ENCODE data around the gene CATSPER3. TPM values are rescaled to one million over a fixed set of nuclear protein-coding genes. Genes with fewer than 3 reads are reported as not detected.

Gene CATSPER3
- total RNA-seq, 1 experiment from 2014 or later, result 1.9 TPM

DNA sequence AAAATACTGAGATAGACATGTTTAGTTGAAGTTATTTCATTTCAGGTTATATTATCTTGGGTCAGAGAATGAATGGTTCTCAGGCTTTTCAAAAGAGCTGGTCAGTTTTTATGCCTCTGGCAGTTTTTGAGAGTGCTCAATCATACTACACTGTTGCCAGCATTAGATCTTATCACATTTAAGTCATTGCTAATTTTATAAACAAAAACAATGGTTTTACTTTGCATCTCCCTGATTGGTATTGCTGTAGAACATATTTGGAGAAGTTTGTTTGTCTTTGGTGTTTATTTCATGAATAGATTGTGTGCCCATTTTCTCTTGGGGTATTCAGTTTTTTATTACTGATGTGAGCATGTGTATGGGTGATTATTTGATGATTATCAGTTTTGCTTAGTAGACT, 1.5 kb downstream of the CATSPER3 start:
- no peak overlapping the region for H3K27ac Mint-ChIP-seq (ENCODE audit: low read depth, unreplicated experiment)
- H3K27me3 Mint-ChIP-seq (ENCODE audit: insufficient read depth, unreplicated experiment), result no peaks in the 10 kb centered on the region
- no TSS peak for BruUV-seq (replicated peaks)
- CTCF ChIA-PET, result no interaction called here
- intact Hi-C loops (cut with micrococcal nuclease), result no loop called here
- TF ChIP-seq CTCF (IDR thresholded peaks at IDR 0.05; ENCODE audit: unreplicated experiment), result no peak
- no peak overlapping the region for H3K4me3 Mint-ChIP-seq (ENCODE audit: unreplicated experiment)
- no peak for DNase-seq (ENCODE audit: unreplicated experiment)
- H3K9me3 Mint-ChIP-seq (ENCODE audit: unreplicated experiment), result no peaks in the 10 kb centered on the region
- H3K36me3 Mint-ChIP-seq (ENCODE audit: insufficient read depth, unreplicated experiment), result peaks cover 44% of the 10 kb centered on the region
- POLR2A ChIA-PET, result interaction anchor here (0.6 to 1.7 kb wide), 2 partner anchors 53 to 91 kb away, joined by 4 to 5 read pairs; no protein-coding TSS in a partner anchor
- H3K4me1 Mint-ChIP-seq (ENCODE audit: insufficient read depth, unreplicated experiment), result no peaks in the 10 kb centered on the region

DNA sequence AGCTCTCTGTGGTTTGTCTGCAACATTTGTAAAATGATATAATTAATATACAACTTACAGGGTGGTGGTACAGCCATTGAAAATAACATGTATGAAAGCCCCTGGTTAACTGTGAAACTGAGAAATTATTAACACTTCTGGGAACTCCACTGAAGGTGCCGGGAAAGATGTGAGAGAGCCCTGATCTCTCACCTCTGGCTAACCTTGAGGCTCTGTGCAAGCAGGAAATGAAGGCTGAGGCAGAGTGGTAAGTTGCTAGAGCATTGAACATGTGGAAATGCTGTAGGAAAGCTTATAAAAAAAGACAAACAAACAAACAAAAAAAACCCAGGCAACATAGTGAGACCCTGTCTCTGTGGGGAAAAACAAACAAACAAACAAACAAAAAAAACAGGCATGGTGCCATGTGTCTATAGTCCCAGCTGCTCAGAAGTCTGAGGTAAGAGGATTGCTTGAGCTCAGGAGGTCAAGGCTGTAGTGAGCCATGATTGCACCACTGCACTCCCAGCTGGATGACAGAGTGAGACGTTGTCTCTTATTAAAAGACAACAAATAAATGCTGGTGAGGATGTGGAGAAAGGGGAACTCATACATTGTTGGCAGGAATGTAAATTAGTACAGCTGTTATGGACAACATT, 7.5 kb downstream of the CATSPER3 start:
- no peaks in the 10 kb centered on the region for H3K27me3 Mint-ChIP-seq (ENCODE audit: insufficient read depth, unreplicated experiment)
- TF ChIP-seq CTCF (IDR thresholded peaks at IDR 0.05; ENCODE audit: unreplicated experiment), result no peak
- ChIA-PET POLR2A (interaction anchor here (0.8 kb wide), 1 partner anchor 11 kb away, joined by 4 read pairs; no protein-coding TSS in a partner anchor), CTCF (interaction anchor here (0.6 kb wide), 1 partner anchor 9 kb away, joined by 3 read pairs; no protein-coding TSS in a partner anchor)
- no peak overlapping the region for H3K27ac Mint-ChIP-seq (ENCODE audit: low read depth, unreplicated experiment)
- no peak overlapping the region for H3K4me3 Mint-ChIP-seq (ENCODE audit: unreplicated experiment)
- DNase-seq (ENCODE audit: unreplicated experiment), result peak; percentile 20
- intact Hi-C loops (cut with micrococcal nuclease), result no loop called here
- H3K9me3 Mint-ChIP-seq (ENCODE audit: unreplicated experiment), result peaks cover 15% of the 10 kb centered on the region
- peaks cover 6% of the 10 kb centered on the region for H3K4me1 Mint-ChIP-seq (ENCODE audit: insufficient read depth, unreplicated experiment)
- no TSS peak for BruUV-seq (replicated peaks)
- peaks cover 10% of the 10 kb centered on the region for H3K36me3 Mint-ChIP-seq (ENCODE audit: insufficient read depth, unreplicated experiment)

DNA sequence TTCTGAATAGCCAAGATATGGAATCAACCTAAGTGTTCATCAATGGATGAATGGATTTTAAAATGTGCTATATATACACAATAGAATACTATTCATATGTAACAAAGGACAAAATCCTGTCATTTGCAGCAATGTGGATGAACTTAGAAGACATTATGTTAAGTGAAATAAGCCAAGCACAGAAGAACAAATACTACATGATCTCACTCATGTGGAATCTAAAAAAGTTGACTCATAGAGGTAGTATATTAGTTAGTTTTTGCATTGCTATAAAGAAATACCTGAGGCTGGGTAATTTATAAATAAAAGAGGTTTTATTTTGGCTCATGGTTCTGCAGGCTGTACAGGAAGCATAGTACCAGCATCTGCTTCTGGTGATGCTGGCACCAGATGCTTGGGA, 8.1 kb downstream of the CATSPER3 start:
- Mint-ChIP-seq H3K4me3 (ENCODE audit: unreplicated experiment) (no peak overlapping the region), H3K9me3 (ENCODE audit: unreplicated experiment) (peaks cover 18% of the 10 kb centered on the region), H3K27me3 (ENCODE audit: insufficient read depth, unreplicated experiment) (no peaks in the 10 kb centered on the region), H3K36me3 (ENCODE audit: insufficient read depth, unreplicated experiment) (peaks cover 7% of the 10 kb centered on the region), H3K4me1 (ENCODE audit: insufficient read depth, unreplicated experiment) (peaks cover 6% of the 10 kb centered on the region), H3K27ac (ENCODE audit: low read depth, unreplicated experiment) (no peak overlapping the region)
- BruUV-seq (replicated peaks), result no TSS peak
- no peak for TF ChIP-seq CTCF (IDR thresholded peaks at IDR 0.05; ENCODE audit: unreplicated experiment)
- no peak for DNase-seq (ENCODE audit: unreplicated experiment)
- intact Hi-C loops (cut with micrococcal nuclease), result no loop called here
- ChIA-PET POLR2A (interaction anchor here (0.8 kb wide), 1 partner anchor 12 kb away, joined by 4 read pairs; no protein-coding TSS in a partner anchor), CTCF (no interaction called here)

DNA sequence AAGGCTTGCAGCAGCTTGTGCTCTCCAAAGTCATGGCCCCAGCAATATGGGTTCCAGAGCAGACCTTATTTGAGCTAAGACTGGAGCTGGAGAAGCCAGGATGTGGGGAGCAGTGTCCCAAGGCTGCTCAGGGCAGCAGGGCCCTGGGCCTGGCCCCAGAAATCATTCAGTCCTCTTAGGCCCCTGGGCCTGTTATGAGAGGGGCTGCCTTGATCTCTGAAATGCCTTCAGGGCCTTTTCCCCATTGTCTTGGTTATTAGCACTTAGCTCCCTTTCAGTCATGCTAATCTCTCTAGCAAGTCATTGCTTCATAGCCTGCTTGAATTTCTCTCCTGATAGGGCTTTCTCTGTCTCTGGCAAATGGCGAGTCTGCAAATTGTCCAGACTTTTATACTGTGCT, 9.1 kb downstream of the CATSPER3 start:
- no peak for TF ChIP-seq CTCF (IDR thresholded peaks at IDR 0.05; ENCODE audit: unreplicated experiment)
- Mint-ChIP-seq H3K27ac (ENCODE audit: low read depth, unreplicated experiment) (no peak overlapping the region), H3K4me1 (ENCODE audit: insufficient read depth, unreplicated experiment) (peaks cover 6% of the 10 kb centered on the region), H3K9me3 (ENCODE audit: unreplicated experiment) (peaks cover 28% of the 10 kb centered on the region), H3K4me3 (ENCODE audit: unreplicated experiment) (no peak overlapping the region), H3K27me3 (ENCODE audit: insufficient read depth, unreplicated experiment) (no peaks in the 10 kb centered on the region), H3K36me3 (ENCODE audit: insufficient read depth, unreplicated experiment) (peaks cover 7% of the 10 kb centered on the region)
- no TSS peak for BruUV-seq (replicated peaks)
- ChIA-PET POLR2A (interaction anchor here (1.5 kb wide), 1 partner anchor 11 kb away, joined by 4 read pairs; no protein-coding TSS in a partner anchor), CTCF (interaction anchor here (0.6 to 1.1 kb wide), 4 partner anchors 43 to 214 kb away, joined by 3 read pairs; no protein-coding TSS in a partner anchor)
- no peak for DNase-seq (ENCODE audit: unreplicated experiment)
- intact Hi-C loops (cut with micrococcal nuclease), result no loop called here
